Inflammatory macrophage (primary cell): ENCODE measurements around the gene MPO.

Experiments used
- DNase-seq, 2 donors: peaks; one replicate each; pipeline ENCODE4 v3.0.0-alpha.2; 2020 to 2022

The MPO gene

GRCh38 chr17:58306131-58306951 is 25.6 kb upstream of the MPO start:
- no peak for DNase-seq

DNA sequence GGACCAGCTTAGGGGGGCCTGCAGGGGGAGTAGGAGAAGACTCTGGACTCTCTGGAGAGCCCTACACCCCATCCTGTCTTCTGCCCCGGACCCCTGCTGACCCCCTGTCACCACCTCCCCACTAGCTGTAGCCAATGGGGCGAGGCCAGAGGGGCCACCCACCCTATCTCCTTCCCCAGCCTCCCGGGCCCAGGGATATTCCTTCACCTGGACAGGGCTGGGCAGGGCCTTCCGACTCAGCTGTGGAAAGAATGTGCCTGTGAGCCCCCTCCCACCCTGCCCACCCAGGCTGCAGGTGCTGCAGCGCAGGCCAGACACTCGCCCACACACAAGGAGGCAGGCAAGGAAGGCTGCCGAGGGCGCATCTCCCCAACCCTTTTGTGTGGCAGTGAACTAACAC is 24.9 kb upstream of the MPO start:
- DNase-seq = no peak

DNA sequence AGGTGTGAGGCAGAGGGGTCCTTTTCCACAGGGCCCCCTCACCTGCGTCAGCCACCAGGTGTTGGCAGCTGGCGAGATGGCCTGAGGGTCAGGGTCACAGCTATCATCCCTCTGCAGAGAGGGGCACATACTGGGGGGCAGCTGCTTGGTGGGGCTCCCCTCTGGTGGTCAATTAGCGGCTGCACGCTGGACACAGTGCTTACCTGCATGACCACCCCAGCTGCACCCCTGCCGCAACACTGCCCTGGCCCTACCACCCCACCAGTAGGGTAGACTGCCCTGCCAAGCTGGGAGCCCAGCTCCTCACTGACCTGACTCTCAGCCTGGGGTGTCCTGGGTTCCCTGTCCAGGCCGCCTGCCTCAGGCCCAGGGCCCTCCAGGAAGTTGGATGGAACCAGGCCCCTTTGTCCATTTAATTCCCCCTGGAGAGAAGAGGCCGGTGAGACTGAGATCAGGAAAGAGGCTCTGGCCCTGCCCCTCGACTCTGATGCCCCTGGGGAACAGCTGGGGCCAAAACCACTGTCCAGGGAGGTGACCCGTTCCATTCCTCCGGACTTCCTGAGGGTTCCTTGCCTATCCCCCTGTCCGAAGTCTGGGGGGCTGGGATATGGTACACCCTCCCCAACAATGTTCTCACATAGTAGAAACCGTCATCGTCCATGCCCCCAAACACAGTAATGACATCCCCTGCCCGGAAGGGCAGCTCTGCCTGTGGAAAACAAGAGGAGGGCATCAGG is 24.2 kb upstream of the MPO start:
- no peak for DNase-seq

GRCh38 chr17:58303971-58304749 is 23.4 kb upstream of the MPO start:
- peak; percentile 56 to 60 for DNase-seq

GRCh38 chr17:58302919-58303585 is 22.3 kb upstream of the MPO start:
- DNase-seq = peak; percentile 44 to 62

DNA sequence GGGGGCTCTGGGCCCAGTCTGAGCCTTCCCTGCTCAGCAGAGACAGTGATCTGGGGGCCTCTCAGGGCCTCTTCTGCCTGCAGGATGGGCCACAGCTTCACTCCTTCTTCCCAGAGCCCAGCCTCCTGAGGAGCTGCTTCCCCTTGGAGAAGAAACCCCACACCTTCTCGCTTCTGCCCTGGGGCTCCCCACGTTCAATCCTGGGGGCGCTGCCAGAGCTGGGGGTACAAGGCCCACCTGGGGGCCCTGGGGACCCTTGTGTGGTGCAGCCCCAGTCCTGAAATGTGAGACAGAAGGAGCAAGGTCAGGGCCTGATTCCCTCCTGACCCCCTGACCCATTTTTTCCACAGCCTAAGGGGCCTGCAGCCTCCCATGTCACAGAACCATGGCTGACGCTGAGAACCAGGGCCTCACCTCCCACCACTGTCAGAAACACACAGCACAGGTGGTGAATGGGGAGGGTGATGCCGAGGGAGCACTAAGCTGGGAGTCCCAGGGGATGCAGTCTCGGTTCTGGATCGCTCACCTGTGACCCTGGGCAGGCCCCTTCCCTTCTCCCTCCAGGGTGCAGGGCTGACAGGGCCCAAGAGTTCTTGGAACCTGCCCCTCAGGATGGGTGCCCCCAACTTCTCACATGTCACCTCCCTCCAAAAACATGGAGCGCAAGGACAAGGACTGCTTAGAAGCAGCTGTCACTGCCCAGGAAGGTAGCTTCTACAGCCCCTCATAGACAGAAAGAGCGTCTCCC is 21.6 kb upstream of the MPO start:
- DNase-seq = no peak

DNA sequence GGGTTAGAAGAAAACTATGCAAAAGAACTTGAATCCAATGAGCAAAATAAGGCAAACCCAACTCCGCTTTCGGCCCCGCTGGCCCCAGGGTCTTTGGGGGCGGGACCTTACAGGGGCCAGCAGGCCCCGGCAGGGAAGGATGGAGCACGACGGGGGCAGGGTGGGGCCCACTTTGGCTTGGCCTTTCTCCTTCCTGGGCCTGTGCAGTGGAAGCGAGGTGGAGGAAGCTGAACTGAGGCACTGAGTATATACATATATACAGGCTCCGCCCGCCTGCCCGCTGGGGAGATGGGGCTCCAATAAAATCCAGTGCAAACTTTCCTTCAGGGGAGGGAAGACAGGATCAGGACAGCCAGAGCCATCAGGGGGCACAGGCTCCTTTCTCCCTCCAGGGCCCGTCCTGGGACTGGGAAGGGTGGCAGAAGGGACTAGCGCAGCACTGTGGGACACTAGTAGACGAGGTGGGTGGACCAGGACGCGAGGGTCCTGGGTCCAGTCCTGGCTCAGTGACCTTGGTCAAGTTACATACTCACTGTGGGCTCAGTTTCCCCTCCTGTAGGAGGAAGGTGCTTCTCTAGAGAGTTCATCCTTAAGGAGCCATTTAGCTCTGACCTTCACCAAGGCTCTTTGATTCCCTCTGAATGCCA is 20.9 kb upstream of the MPO start:
- no peak for DNase-seq

- DNase-seq = no peak
Observed at GRCh38 chr17:58300336-58300735, 19.6 kb upstream of the MPO start.

GRCh38 chr17:58294034-58294433 is 13.3 kb upstream of the MPO start:
- DNase-seq = no peak

DNA sequence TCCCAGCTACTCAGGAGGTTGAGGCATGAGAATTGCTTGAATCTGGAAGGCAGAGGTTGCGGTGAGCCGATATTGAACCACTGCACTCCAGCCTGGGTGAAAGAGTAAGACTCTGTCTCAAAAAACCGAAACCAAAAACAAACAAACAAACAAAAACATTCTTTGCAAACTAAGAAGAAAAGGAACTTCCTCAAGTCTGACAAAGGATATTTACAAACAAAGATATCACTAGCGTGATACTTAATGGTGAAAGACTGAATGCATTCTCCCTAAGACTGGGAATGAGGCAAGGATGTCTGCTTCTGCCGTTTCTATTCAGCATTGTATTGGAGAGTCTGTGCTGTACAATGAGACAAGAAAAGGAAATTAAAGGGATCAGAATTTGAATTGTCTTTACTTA is 10.5 kb upstream of the MPO start:
- peak; percentile 32 for DNase-seq

DNA sequence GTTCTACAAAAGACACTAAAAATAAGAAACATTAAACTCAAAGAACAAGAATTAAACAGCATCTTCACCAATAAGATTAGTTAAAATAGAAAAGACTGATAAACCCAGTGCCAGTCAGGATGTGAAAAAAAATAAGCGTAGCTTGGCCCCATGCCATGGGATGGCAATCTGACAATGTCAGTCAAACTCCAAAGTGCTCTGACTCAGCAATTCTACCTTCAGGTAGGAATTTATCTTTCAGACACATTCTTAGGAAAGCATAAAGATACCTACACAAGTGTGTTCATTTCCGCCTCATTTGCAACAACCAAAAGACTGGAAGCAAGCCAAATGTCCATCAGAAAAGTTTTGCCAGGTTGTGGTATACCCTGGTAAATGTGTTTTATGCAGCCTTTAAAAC is 9.1 kb upstream of the MPO start:
- no peak for DNase-seq

GRCh38 chr17:58285422-58285810 is 4.7 kb upstream of the MPO start:
- no peak for DNase-seq

GRCh38 chr17:58284613-58285421 is 4.1 kb upstream of the MPO start:
- DNase-seq = peak; percentile 88 to 90

DNA sequence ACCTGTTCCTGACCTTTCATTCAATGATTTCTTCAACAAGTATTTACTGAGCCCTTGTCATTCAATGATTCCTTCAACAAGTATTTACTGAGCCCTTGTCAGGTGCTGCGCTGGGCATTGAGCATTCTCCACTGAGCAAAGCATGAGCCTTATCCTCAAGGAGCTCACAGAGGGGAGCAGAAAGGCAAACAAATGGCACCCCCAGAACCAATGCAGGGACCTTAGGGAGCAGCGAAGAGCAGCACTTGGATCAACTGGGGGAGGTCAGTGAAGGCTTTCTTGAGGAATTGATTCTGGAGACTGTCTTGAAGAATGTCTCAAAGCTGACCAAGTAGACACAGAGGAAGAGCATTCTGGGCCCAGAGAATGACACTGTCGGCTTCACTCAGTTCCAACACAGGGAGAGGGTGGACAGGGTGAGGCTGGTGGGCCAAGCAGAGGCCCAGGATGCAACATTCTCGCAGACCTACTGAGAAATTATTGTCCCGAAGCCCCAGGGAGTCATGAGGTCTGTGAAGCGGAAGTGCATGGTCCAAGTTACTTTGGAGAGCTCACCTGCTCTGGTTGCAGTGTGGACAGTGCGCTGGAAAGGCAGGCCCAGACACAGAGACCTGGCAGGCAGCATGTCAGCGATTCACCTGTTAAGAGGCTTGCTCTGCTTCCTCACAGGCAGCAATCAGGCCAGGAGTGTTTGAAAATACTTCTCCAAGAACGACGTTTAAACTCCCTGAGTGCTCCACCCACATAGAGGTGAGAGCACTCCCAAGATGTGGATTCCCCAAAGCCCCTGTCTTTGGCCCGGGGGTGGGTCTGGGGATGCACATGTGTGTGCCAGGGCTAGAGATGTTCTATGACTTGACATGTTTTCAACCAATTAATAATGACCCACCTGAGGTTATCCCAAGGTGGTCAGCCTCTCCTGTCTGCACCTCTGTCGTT is 3.2 kb upstream of the MPO start:
- no peak for DNase-seq

GRCh38 chr17:58282442-58282841 is 1.7 kb upstream of the MPO start:
- no peak for DNase-seq

- DNase-seq = peak in 1 of 2 donors; percentile 34
Observed at GRCh38 chr17:58281511-58282011, 826 bp upstream of the MPO start.

DNA sequence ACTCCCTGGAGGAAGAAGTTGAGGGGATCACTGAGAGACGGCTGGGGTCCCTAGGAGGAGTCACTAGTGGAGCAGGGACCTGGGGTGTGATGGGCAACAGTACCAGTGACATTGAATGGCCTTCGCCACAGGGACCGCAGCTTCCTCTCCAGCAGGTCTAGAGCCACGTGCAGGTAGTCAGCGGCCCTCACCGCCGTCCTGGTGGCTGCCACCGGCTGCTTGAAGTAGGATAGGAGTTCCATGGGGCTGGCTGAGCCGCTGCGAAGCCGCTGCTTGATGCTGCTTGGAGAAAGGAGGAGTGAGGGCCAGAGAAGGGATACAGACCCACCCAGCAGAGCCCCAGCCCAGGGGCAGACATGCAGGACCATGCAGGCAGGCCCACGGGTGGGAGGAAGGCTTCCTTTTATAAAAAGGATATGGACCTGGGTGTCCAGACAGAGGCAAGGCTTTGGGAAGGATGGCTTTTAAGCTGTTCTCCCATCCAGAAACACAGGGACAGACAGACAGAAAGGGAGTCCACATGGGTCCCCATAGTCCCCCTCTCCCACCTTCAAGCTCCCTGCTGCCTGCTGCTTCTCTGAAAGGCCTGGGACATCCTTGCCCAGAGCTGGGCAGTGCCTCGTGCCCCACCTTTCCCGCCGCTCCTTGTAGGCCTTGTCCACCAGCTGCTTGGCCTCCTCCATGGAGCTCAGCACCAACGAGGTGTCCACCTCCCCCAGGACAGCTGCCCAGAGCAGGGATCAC is 827 bp downstream of the MPO start:
- DNase-seq = no peak

DNA sequence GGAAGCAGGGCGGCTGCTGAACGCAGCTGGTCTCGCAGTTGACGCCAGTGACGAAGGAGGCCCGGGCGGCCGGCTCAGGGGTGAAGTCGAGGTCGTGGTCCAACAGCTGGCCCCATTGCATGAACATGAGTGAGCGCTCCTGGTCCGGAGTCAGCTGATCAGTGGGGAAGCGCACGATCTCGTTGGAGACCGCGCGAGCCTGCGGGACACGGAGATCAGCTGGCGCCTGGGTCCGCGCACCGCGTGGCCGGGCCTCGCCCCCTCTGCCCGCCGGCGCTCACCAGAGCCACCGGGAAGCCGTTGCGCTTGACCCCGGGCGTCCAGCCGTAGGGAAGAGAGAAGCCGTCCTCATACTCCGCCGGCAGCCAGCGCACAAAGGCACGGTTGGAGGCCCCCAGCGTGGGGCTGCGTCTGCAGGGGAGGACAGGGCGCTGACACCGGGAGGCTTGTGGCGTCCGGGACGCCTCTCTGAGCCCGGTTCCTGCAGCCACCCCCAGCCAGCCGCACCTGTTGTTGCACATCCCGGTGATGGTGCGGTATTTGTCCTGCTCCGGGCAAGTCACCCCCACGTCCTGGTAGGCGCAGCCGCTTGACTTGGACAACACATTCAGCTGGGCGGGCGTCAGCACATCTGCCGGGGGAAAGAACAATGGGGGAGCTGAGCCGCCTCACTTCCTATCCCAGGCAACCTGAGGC is 1.6 kb downstream of the MPO start:
- DNase-seq = peak; percentile 73 to 74
